Activated CD4-positive, alpha-beta T cell treated with anti-CD3 and anti-CD28 coated beads, Interleukin-2, amount 10 ng/mL, durations not matched to agents 24 days and 14 days (primary cell): ENCODE data around the gene HLA-DRB1. TPM values are rescaled to one million over a fixed set of nuclear protein-coding genes. Genes with fewer than 3 reads are reported as not detected.

ENCODE experiments used
- DNase-seq: peaks from one replicate; pipeline ENCODE4 v3.0.0; 2022
- H3K27ac Mint-ChIP-seq: one replicate; pipeline ENCODE4 v1.8.0; 2022; ENCODE audit warnings: mild to moderate bottlenecking, mixed read lengths
- H3K27me3 Mint-ChIP-seq: one replicate; pipeline ENCODE4 v1.8.0; 2022; ENCODE audit warnings: mixed read lengths
- H3K36me3 Mint-ChIP-seq: one replicate; pipeline ENCODE4 v1.8.0; 2022; ENCODE audit warnings: low read depth, mild to moderate bottlenecking, mixed read lengths
- H3K4me1 Mint-ChIP-seq: one replicate; pipeline ENCODE4 v1.8.0; 2021; ENCODE audit warnings: mixed read lengths
- H3K4me3 Mint-ChIP-seq: one replicate; pipeline ENCODE4 v1.8.0; 2022; ENCODE audit warnings: mild to moderate bottlenecking, moderate library complexity, mixed read lengths
- H3K9me3 Mint-ChIP-seq: one replicate; pipeline ENCODE4 v1.8.0; 2021; ENCODE audit warnings: mixed read lengths
- intact Hi-C: fragments of 100-400 bp; cut with micrococcal nuclease; formaldehyde crosslinking; loops from one replicate; pipeline ENCODE4 v1.15.1; 2023
- total RNA-seq: library from RNA; stranded (reverse); gene quantifications from 2 replicates; pipeline ENCODE4 v1.2.3, GENCODE V29; 2022

The HLA-DRB1 gene
- total RNA-seq, 1 donor from 2014 or later, result 15.0 TPM

DNA sequence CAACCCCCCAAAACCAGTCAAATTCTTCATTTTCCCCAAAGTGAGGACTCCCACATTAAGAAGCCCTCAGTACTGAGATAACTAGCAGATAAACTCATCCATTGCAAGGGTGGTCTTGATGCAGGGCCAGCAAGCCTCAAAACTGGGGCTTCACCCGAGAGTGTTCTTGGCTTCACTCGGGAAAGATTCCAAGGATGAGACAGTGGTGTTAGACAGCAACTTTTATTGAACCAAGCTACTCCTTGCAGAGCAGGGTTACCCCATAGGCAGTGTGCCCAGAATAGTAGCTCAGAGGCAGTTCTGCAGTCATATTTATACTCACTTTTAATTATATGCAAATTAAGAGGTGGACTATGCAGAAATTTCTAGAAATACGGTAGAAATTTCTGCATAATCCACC, 31.7 kb upstream of the HLA-DRB1 start:
- no peak for DNase-seq
- no peak overlapping the region for H3K27ac Mint-ChIP-seq
- H3K27me3 Mint-ChIP-seq, result no peaks in the 10 kb centered on the region
- H3K9me3 Mint-ChIP-seq, result peaks cover 13% of the 10 kb centered on the region
- H3K36me3 Mint-ChIP-seq, result peaks cover 3% of the 10 kb centered on the region
- H3K4me3 Mint-ChIP-seq, result no peak overlapping the region
- H3K4me1 Mint-ChIP-seq, result peaks cover 37% of the 10 kb centered on the region
- intact Hi-C loops, result no loop called here

DNA sequence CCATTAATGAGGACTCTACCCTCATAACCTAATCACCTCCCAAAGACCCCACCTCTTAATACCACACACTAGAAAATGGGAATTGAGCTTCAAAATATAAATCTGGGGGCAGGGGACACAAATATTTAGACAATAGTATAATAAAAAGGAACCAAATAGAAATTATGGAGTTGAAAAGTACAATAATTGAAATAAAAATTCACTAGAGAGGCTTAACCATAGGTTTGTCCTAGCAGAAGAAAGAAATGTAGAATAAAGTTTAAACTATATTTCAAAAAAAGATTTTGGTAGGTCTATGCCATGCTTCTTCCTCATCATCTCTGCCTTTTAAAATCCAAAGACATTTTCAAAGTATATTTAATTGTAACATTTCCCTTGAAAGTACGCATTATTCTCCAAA, 28.1 kb upstream of the HLA-DRB1 start:
- intact Hi-C loops, result no loop called here
- H3K4me1 Mint-ChIP-seq, result peaks cover 24% of the 10 kb centered on the region
- H3K4me3 Mint-ChIP-seq, result no peak overlapping the region
- peaks cover 5% of the 10 kb centered on the region for H3K36me3 Mint-ChIP-seq
- DNase-seq, result no peak
- peaks cover 5% of the 10 kb centered on the region for H3K27me3 Mint-ChIP-seq
- H3K9me3 Mint-ChIP-seq, result peaks cover 26% of the 10 kb centered on the region
- H3K27ac Mint-ChIP-seq, result no peak overlapping the region

DNA sequence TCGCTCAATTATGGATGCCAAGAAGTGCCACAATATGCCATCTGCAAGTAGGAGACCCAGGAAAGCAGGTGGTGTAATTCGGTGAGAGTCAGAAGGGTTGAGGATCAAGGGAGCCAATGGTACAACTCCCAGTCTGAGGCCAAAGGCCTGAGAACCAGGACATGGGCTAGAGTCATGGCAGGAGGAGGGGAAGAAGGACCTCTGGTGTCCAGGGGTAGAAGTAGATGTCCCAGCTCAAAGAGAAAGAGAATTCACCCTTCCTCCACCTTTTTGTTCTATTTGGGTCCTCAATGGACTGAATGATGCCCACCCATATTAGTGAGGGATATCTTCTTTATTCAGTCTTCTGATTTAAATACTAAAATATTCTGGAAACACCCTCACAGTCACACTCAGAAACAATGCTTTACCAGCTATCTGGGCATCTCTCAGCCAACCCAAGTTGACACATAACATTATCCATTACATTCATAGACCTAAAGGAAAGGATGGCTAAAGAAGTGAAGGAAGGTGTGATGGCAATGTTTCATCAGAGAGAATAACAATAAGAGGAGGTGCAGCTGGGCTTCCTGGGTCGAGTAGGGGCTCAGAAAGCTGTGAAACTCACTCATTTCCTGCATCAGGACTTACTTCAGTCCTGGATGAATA, 26.4 kb upstream of the HLA-DRB1 start:
- Mint-ChIP-seq H3K4me1 (peaks cover 10% of the 10 kb centered on the region), H3K27ac (no peak overlapping the region), H3K9me3 (peaks cover 31% of the 10 kb centered on the region), H3K36me3 (peaks cover 5% of the 10 kb centered on the region), H3K27me3 (peaks cover 6% of the 10 kb centered on the region), H3K4me3 (no peak overlapping the region)
- peak; percentile 37 for DNase-seq
- intact Hi-C loops, result no loop called here

DNA sequence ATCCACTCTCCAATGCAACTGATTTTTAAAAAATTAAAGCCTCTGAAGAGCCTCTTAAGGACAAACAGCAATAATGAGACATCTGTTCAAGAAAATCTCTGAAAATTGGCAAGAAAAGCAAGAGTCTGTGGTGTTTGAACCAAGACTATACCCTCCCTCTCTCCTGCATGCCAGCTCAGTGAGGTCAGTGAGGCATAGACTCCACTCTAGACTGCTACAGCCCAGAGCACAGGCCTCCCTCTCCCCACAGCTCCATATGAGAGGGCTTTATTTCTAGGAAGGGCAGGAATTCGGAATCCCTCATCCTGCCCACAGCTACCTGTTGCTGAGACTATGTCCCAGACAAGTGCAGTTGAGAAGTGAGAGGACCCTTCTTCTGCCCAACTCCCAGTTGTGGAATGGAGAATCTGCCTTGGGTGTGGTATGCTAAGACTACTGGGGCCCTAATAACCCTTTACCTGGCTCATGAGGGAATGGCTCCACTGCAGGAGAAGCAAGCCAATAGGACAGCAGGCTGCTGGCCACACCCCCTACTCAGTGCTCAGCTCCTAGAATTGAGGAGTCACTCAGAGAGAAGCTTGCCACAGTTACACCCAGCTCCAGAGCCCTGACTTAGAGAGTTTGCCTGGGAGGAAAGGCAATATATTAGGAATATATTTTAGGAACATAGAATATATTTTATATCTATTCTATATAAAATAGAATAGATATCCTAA, 24.9 kb upstream of the HLA-DRB1 start:
- DNase-seq, result peak; percentile 46
- intact Hi-C loops, result no loop called here
- H3K36me3 Mint-ChIP-seq, result peaks cover 5% of the 10 kb centered on the region
- no peak overlapping the region for H3K4me3 Mint-ChIP-seq
- no peak overlapping the region for H3K27ac Mint-ChIP-seq
- H3K9me3 Mint-ChIP-seq, result peaks cover 31% of the 10 kb centered on the region
- H3K4me1 Mint-ChIP-seq, result peaks cover 7% of the 10 kb centered on the region
- peaks cover 6% of the 10 kb centered on the region for H3K27me3 Mint-ChIP-seq

DNA sequence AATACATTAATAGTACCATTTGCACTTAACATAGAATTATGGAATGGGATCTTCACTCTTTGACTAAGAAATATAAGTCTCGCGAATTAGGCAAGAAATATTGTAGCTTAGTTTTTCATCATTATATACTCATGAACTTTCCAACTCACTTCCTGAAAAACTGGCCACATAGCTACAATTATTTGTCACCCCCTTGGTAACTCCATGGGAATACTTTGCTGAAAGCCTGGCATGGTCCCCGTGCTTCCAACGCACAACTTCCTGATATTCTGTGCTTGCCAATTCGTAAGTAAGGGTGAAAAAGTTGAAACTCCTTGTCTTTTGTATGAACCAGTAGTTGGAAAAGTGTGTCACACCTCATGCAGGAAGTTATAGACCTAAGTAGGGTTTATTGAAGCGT, 23.8 kb upstream of the HLA-DRB1 start:
- Mint-ChIP-seq H3K4me1 (peaks cover 7% of the 10 kb centered on the region), H3K4me3 (no peak overlapping the region), H3K9me3 (peaks cover 28% of the 10 kb centered on the region), H3K36me3 (peaks cover 4% of the 10 kb centered on the region), H3K27ac (no peak overlapping the region), H3K27me3 (peaks cover 6% of the 10 kb centered on the region)
- peak; percentile 44 for DNase-seq
- intact Hi-C loops, result no loop called here

DNA sequence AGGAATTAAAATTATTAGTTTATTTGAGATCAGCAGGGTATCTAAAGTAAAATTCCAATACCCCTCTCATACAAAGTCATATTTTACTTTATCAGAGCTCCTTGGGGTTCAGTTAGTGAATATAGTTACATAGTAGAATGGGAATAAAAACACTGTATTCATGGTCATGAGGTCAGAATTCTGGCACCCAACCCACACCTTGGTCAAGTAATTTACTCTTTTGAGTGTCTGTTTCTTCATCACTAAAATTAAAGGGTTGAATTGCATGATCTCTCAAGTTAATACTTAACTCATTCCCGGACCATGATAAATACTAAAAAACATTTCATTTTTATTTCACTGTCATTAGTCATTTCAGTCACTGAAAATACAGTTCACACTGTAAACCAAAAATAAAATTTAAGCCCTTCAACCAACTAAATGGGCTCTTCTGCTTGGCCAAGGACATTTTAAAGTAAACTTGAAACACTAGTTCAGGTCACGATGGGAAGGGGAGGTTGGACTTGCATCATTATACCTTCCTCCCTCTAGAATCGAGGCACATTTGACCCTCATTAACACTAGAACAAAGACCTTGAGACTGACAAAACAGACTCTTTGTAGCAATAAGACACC, 21.1 kb upstream of the HLA-DRB1 start:
- no peak overlapping the region for H3K27ac Mint-ChIP-seq
- peaks cover 2% of the 10 kb centered on the region for H3K36me3 Mint-ChIP-seq
- H3K4me3 Mint-ChIP-seq, result no peak overlapping the region
- intact Hi-C loops, result loop anchor here (1.0 kb wide), 1 partner anchor 13 kb away; no protein-coding TSS in a partner anchor
- H3K4me1 Mint-ChIP-seq, result peaks cover 9% of the 10 kb centered on the region
- DNase-seq, result no peak
- peaks cover 12% of the 10 kb centered on the region for H3K27me3 Mint-ChIP-seq
- peaks cover 12% of the 10 kb centered on the region for H3K9me3 Mint-ChIP-seq

DNA sequence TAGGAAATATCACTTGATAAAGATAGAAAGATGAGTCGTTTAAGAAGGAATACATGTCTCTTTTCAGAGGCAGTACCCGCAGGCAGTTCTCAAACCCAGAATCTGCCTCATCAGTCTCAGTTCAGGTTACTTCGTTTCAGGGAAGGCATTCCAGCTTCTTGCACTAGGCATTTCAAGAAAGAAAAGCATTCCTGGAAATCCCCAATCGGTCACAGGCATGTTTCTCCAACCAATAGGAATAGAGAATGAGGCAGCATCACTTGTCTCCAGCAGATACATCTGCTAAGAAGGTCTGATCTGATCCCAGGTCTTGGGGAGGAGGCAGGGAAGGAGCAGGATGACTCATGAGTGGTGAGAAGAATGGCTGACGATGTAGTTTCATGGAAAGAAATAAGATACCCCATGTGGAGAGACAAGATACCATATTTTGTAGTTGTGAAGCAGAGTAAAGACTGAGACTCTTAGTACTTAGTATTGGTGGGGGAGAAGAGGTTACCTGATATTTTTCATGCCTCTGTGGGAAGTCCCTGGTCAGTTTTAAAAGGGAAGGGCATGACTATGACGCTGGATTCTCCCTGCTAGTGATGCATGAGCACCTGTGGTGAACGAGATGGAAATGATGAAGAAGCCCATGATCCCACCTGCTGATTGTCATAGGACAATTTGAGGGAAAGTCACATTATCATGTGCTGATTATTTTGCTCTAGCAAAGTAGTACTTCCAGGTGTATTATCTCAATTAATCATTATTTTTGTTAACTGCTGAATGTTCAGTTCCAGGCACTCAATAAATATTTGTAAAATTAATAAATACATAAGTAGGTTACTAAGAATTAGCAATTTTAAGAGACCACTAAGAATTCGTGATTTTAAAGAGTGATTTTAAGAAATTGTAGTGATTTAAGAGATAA, 20.3 kb upstream of the HLA-DRB1 start:
- intact Hi-C loops, result loop anchor here (1.0 to 10.0 kb wide), 2 partner anchors 13 to 55 kb away; partner anchors contain the start of gene HLA-DQB1
- Mint-ChIP-seq H3K9me3 (peaks cover 6% of the 10 kb centered on the region), H3K27me3 (peaks cover 12% of the 10 kb centered on the region), H3K4me1 (peaks cover 7% of the 10 kb centered on the region), H3K4me3 (no peak overlapping the region), H3K36me3 (no peaks in the 10 kb centered on the region), H3K27ac (no peak overlapping the region)
- peak; percentile 89 for DNase-seq

DNA sequence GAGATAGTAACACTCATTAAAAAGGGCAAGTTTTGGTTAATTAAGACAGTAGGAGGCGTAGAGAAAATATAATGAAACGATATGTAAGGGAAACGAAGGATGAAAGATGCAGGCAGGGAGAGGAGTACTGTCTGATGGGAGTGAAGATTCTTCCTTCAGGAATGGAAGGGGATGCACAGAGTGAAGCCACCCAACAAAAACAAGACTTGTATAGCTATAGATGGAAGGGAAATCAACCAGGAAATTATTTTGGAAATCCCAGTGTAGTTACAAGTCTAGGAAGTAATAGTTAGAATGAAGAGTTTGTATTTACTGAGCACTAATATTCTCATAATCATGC, 19.7 kb upstream of the HLA-DRB1 start:
- Mint-ChIP-seq H3K27me3 (peaks cover 12% of the 10 kb centered on the region), H3K36me3 (no peaks in the 10 kb centered on the region), H3K27ac (no peak overlapping the region), H3K9me3 (peaks cover 5% of the 10 kb centered on the region), H3K4me1 (peaks cover 12% of the 10 kb centered on the region), H3K4me3 (no peak overlapping the region)
- DNase-seq, result no peak
- intact Hi-C loops, result loop anchor here (10.0 kb wide), 1 partner anchor 55 kb away; the partner anchor contains the start of gene HLA-DQB1

DNA sequence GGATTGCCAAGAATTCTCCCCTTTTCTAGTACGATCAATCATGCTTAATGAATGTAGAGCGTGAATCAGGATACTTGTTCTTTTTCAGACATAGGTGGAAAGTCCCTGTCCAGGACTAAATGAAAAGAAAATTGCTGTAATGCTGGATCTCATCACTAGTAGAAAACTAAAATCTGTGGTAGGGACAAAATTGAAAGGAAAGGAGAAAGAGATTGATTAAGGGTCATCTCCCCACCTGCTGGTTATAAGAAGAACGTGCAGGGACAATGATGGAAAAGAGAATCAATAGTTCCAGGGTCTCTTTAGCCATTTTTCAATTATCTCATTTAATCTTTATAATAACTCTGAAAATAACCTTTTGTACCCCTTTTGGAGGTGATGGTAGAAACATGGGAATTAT, 18.7 kb upstream of the HLA-DRB1 start:
- Mint-ChIP-seq H3K9me3 (peaks cover 10% of the 10 kb centered on the region), H3K4me1 (peaks cover 18% of the 10 kb centered on the region), H3K36me3 (no peaks in the 10 kb centered on the region), H3K4me3 (no peak overlapping the region), H3K27ac (no peak overlapping the region), H3K27me3 (peaks cover 7% of the 10 kb centered on the region)
- intact Hi-C loops, result loop anchor here (10.0 kb wide), 1 partner anchor 56 kb away; the partner anchor contains the start of gene HLA-DQB1
- no peak for DNase-seq

DNA sequence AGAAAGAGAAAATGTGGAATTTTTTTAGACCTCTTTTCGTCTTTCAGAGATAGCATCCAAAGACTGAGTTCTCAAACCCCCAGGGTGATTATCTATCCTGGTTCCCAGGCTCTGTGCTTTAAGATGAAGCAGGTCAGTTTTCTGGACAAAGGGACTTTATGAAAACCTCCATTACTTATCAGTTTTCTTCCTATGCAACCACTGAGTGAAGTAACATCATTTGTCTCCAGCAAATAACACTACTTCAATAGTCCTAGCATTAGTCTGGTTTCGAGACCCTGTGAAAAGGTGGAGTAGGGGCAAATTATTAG, 18.3 kb upstream of the HLA-DRB1 start:
- Mint-ChIP-seq H3K27me3 (peaks cover 7% of the 10 kb centered on the region), H3K4me1 (peaks cover 22% of the 10 kb centered on the region), H3K36me3 (no peaks in the 10 kb centered on the region), H3K4me3 (no peak overlapping the region), H3K27ac (no peak overlapping the region), H3K9me3 (peaks cover 10% of the 10 kb centered on the region)
- intact Hi-C loops, result loop anchor here (10.0 kb wide), 1 partner anchor 57 kb away; the partner anchor contains the start of gene HLA-DQB1
- DNase-seq, result no peak

DNA sequence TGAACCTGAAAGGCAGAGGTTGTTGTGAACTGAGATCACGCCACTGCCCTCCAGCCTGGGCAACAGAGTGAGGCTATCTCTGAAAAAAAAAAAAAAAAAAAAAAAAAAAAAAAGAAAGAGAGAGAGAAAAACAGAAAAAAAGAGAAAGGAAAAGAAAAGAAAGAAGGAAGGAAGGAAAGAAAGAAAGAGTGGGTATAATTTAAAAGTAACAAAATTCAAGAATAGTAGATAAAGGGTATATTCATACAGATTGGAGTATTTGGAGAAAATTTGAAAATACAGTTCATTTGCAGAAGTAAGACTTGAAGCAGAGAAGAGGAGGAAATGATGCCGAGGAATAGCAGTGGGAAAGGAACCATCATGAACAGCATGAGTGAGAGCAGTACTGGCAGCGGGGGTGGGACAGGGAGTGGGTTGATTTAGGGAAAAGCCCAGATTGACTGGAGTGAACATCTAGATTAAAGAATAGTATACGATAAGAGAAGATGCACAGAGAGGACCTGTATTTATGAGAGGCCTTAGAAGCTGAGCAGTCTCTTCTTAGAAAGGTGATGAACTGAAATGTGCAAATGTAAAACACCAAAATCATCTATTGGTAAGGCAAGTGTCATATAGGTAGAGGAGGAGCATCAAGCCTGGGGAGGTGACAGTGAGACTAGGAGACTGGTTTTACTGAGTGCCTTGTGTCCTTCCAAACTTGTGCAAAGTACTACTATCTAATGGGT, 17.8 kb upstream of the HLA-DRB1 start:
- Mint-ChIP-seq H3K9me3 (peaks cover 13% of the 10 kb centered on the region), H3K27ac (peak overlapping the region; percentile 3), H3K4me1 (peaks cover 25% of the 10 kb centered on the region), H3K36me3 (no peaks in the 10 kb centered on the region), H3K27me3 (peaks cover 7% of the 10 kb centered on the region), H3K4me3 (no peak overlapping the region)
- intact Hi-C loops, result loop anchor here (10.0 kb wide), 1 partner anchor 57 kb away; the partner anchor contains the start of gene HLA-DQB1
- DNase-seq, result no peak

DNA sequence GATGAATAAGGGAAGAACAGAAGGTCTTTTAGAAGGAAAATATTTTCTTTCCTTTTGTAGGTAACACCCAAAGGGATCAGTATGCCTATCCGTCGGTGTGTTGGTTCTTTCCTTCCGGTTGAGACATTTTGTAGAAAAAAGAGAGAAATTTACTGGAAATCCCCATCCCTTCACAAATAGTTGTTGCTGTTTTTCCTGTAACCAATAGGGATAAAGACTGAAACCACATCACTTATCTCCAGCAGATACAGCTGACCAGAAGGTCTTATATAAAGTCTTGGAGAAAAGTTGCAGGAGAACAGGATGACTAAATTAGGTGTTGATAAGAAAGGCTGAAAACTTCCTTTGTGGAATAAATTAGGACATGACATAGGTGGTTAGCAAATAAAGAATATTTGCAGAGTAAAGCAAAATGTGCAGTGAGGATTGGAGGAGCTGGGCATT, 14.8 kb upstream of the HLA-DRB1 start:
- peaks cover 15% of the 10 kb centered on the region for H3K9me3 Mint-ChIP-seq
- intact Hi-C loops, result loop anchor here (10.0 kb wide), 1 partner anchor 60 kb away; the partner anchor contains the start of gene HLA-DQB1
- DNase-seq, result no peak
- H3K27me3 Mint-ChIP-seq, result peaks cover 6% of the 10 kb centered on the region
- peaks cover 27% of the 10 kb centered on the region for H3K4me1 Mint-ChIP-seq
- no peaks in the 10 kb centered on the region for H3K36me3 Mint-ChIP-seq
- H3K27ac Mint-ChIP-seq, result peak overlapping the region; percentile 82
- peak overlapping the region; percentile 64 for H3K4me3 Mint-ChIP-seq

DNA sequence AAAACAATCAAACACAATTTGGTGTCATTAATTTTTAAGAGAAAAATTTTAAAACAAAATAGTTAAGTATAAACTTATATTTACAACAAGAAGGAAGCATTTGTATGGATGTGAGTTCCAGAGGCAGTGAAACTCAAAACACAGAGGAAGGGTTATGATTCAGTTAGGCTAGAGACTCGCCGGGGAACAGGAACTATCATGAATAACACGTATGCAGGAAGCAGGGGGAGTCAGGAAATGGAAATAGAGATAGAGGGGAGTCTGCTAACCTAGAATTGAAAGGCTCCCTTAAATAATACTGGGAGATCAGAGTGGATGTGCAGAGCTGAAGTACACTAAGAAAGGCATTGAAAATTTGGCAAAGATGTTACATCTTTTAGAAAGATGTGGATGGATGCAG, 14.2 kb upstream of the HLA-DRB1 start:
- Mint-ChIP-seq H3K27me3 (peaks cover 8% of the 10 kb centered on the region), H3K4me3 (peak overlapping the region; percentile 64), H3K36me3 (no peaks in the 10 kb centered on the region), H3K9me3 (peaks cover 18% of the 10 kb centered on the region), H3K27ac (peak overlapping the region; percentile 82), H3K4me1 (peaks cover 27% of the 10 kb centered on the region)
- intact Hi-C loops, result loop anchor here (10.0 kb wide), 1 partner anchor 61 kb away; the partner anchor contains the start of gene HLA-DQB1
- no peak for DNase-seq
